Tibial nerve (tissue), 3 donors: ENCODE results near the gene POPDC2.

Experiments
- CTCF ChIP-seq, 5 experiments: fragments of 200-600 bp in 3 of 5; fragments of 450-650 bp in 2 of 5; sonication (generic) in 3 of 5; IDR thresholded peaks; one replicate each; pipeline ENCODE4 v1.5.1; 2016 to 2019; ENCODE audit warnings: antibody characterized with exemption in 5 of 5, mild to moderate bottlenecking in 3 of 5, moderate library complexity in 2 of 5
- POLR2A ChIP-seq, 2 donors: fragments of 450-650 bp; IDR thresholded peaks; one replicate each; pipeline ENCODE4 v1.6.1; 2017; ENCODE audit warnings: antibody characterized with exemption in 2 of 2, mild to moderate bottlenecking in 2 of 2, moderate library complexity in 2 of 2

GRCh38 chr3:119599558-119600174, 60.7 kb downstream of the POPDC2 start:
- TF ChIP-seq CTCF (IDR thresholded peaks at IDR 0.05) (no peak), POLR2A (IDR thresholded peaks at IDR 0.05) (no peak)
